Esophagus squamous epithelium (tissue), 4 donors: ENCODE data around the gene RTF1.

Experiments used
- CTCF ChIP-seq, 6 experiments: fragments of 450-650 bp in 4 of 6; fragments of 200-600 bp in 2 of 6; sonication (generic) in 2 of 6; IDR thresholded peaks; one replicate each; pipeline ENCODE4 v1.5.1; 2016 to 2019; ENCODE audit warnings: antibody characterized with exemption in 6 of 6, mild to moderate bottlenecking in 4 of 6, moderate library complexity in 4 of 6
- POLR2A ChIP-seq, 4 donors: fragments of 450-650 bp; IDR thresholded peaks; one replicate each; pipeline ENCODE4 v1.6.1; 2017; ENCODE audit warnings: antibody characterized with exemption in 4 of 4, mild to moderate bottlenecking in 4 of 4, moderate library complexity in 3 of 4

- no peak for TF ChIP-seq CTCF (IDR thresholded peaks at IDR 0.05)
- no peak for TF ChIP-seq POLR2A (IDR thresholded peaks at IDR 0.05)
Measured at GRCh38 chr15:41493205-41493901, 76.5 kb downstream of the RTF1 start, which contains the start of gene ITPKA.
